B cell (primary cell): Measurements from ENCODE around the gene NPS. TPM values are rescaled to one million over a fixed set of nuclear protein-coding genes. Genes with fewer than 3 reads are reported as not detected.

Experiments used
- ATAC-seq: fragments of 200-7000 bp; cut with Tn5 transposase; one replicate; pipeline ENCODE4 v1.10.0; 2021; ENCODE audit warnings: low read depth, mild to moderate bottlenecking, moderate number of reproducible peaks, moderate library complexity
- CTCF ChIA-PET: fragments of 350-600 bp; sonication (Branson Sonifier 250); formaldehyde crosslinking; loops from one replicate; lab custom pipeline; 2021; ENCODE audit warnings: antibody characterized with exemption, inconsistent platforms; lab: Charles Lee
- POLR2A ChIA-PET: fragments of 350-600 bp; sonication (Branson Sonifier 250); formaldehyde crosslinking; loops from one replicate; lab custom pipeline; 2021; ENCODE audit warnings: antibody characterized with exemption; lab: Charles Lee
- DNase-seq: peaks from one replicate; pipeline ENCODE4 v3.0.0; 2013
- H2AFZ ChIP-seq: 2 replicates; pipeline ENCODE4 v1.6.1; 2012; ENCODE audit warnings: mild to moderate bottlenecking, low read depth, low read length; ENCODE audit not compliant: insufficient read depth, poor library complexity, severe bottlenecking
- H3K27ac ChIP-seq, 2 donors: 1 replicate in 1 of 2; 2 replicates in 1 of 2; pipeline ENCODE4 v1.5.1; 2012 to 2013; ENCODE audit warnings: low read length in 2 of 2, mild to moderate bottlenecking in 2 of 2, moderate library complexity in 1 of 2
- H3K27me3 ChIP-seq, 4 experiments: fragments of 200-600 bp in 1 of 4; sonication (generic) in 1 of 4; replicated peaks in 1 of 4; 1 replicate in 2 of 4; 2 replicates in 2 of 4; pipeline versions ENCODE4 v1.6.1 to v1.7.0; 2013 to 2016; ENCODE audit warnings: low read length in 3 of 4, mild to moderate bottlenecking in 2 of 4, mixed read lengths in 1 of 4, moderate library complexity in 1 of 4; ENCODE audit not compliant: insufficient read depth in 4 of 4, control insufficient read depth in 3 of 4; ENCODE audit errors: control extremely low read depth in 1 of 4
- H3K36me3 ChIP-seq, 2 experiments: replicated peaks in 1 of 2; 1 replicate in 1 of 2; 2 replicates in 1 of 2; pipeline versions ENCODE4 v1.6.1 to v1.7.1; 2013; ENCODE audit warnings: low read length in 1 of 2; ENCODE audit not compliant: insufficient read depth in 2 of 2, control insufficient read depth in 1 of 2; ENCODE audit errors: control extremely low read depth in 1 of 2, extremely low read depth in 1 of 2
- H3K4me1 ChIP-seq, 2 donors: fragments of 200-600 bp in 1 of 2; sonication (generic) in 1 of 2; 1 replicate in 1 of 2; 2 replicates in 1 of 2; pipeline versions ENCODE4 v1.5.1 to v1.6.1; 2013 to 2017; ENCODE audit warnings: low read length in 2 of 2; ENCODE audit not compliant: control insufficient read depth in 2 of 2, insufficient read depth in 2 of 2
- H3K4me2 ChIP-seq: replicated peaks from 2 replicates; pipeline ENCODE3; 2012; ENCODE audit warnings: mild to moderate bottlenecking, low read depth, low read length; ENCODE audit not compliant: poor library complexity, severe bottlenecking
- H3K4me3 ChIP-seq, 5 experiments: fragments of 200-600 bp in 1 of 5; sonication (generic) in 1 of 5; 1 replicate in 3 of 5; 2 replicates in 2 of 5; pipeline versions ENCODE4 v1.5.1 to v1.7.0; 2011 to 2016; ENCODE audit warnings: low read length in 4 of 5, mild to moderate bottlenecking in 4 of 5, low read depth in 2 of 5, control low read depth in 1 of 5, moderate library complexity in 1 of 5; ENCODE audit not compliant: insufficient read depth in 1 of 5; ENCODE audit errors: control extremely low read depth in 1 of 5, extremely low read depth in 1 of 5
- H3K79me2 ChIP-seq: fragments of 200-600 bp; sonication (generic); one replicate; pipeline ENCODE4 v1.6.0; 2016; ENCODE audit warnings: low read length; ENCODE audit not compliant: control insufficient read depth, insufficient read depth
- H3K9ac ChIP-seq: fragments of 200-600 bp; sonication (generic); 2 replicates; pipeline ENCODE4 v1.6.1; 2017; ENCODE audit warnings: mild to moderate bottlenecking, low read length, moderate library complexity
- H3K9me3 ChIP-seq, 3 donors: one replicate each; pipeline versions ENCODE4 v1.6.1 to v1.7.1; 2013; ENCODE audit warnings: low read length in 2 of 3; ENCODE audit not compliant: control insufficient read depth in 2 of 3, insufficient read depth in 1 of 3; ENCODE audit errors: control extremely low read depth in 1 of 3
- H4K20me1 ChIP-seq: 2 replicates; pipeline ENCODE4 v1.6.0; 2012; ENCODE audit warnings: mild to moderate bottlenecking, low read length; ENCODE audit not compliant: insufficient read depth, control insufficient read depth, poor library complexity, severe bottlenecking
- H3K27ac Mint-ChIP-seq: one replicate; pipeline ENCODE4 v1.8.0; 2021; ENCODE audit warnings: mixed read lengths
- H3K27me3 Mint-ChIP-seq: one replicate; pipeline ENCODE4 v1.8.0; 2021; ENCODE audit warnings: mixed read lengths
- H3K4me1 Mint-ChIP-seq: one replicate; pipeline ENCODE4 v1.8.0; 2021; ENCODE audit warnings: mixed read lengths
- H3K4me3 Mint-ChIP-seq: one replicate; pipeline ENCODE4 v1.8.0; 2021; ENCODE audit warnings: mixed read lengths
- H3K9me3 Mint-ChIP-seq: one replicate; pipeline ENCODE4 v1.8.0; 2022; ENCODE audit warnings: mixed read lengths; ENCODE audit not compliant: insufficient read depth
- CTCF ChIP-seq: fragments of 200-600 bp; IDR thresholded peaks from one replicate; pipeline ENCODE4 v1.8.0; 2022; ENCODE audit warnings: antibody characterized with exemption, mild to moderate bottlenecking
- EZH2 ChIP-seq: IDR thresholded peaks from 2 replicates; pipeline ENCODE4 v1.6.1; 2012; ENCODE audit warnings: borderline replicate concordance, low read depth, mild to moderate bottlenecking, moderate library complexity, low read length; ENCODE audit not compliant: insufficient read depth, poor library complexity, severe bottlenecking
- WGBS: methylation state at CpG from one replicate; pipeline ENCODE4 v1.1.5; 2013; ENCODE audit warnings: missing lambda C conversion rate; ENCODE audit not compliant: insufficient coverage; 5-methylcytosine and 5-hydroxymethylcytosine counted together
- intact Hi-C: fragments of 100-400 bp; cut with micrococcal nuclease; formaldehyde crosslinking; loops from one replicate; pipeline ENCODE4 v1.10.0; 2022
- polyA plus RNA-seq: library from polyadenylated mRNA; depleted of rRNA; stranded (reverse); fragments of >200 nt; gene quantifications from 2 replicates; pipeline ENCODE4 v1.2.3, GENCODE V29; 2012
- total RNA-seq, 2 donors: library from RNA; stranded (reverse); fragments of 120-200 nt in 1 of 2; gene quantifications; 1 replicate in 1 of 2; 2 replicates in 1 of 2; pipeline versions ENCODE4 v1.2.3 to v1.2.4, GENCODE V29; 2013 to 2022

NPS gene
- total and polyA plus RNA-seq, 2 donors (not counting 1 experiment from before 2014, with no cell fraction given) = not detected

GRCh38 chr10:127548022-127548421 is 1.1 kb upstream of the NPS start:
- Histone ChIP-seq H2AFZ (no peak overlapping the region), H3K9me3 (peaks cover 0 to 6% (median 1%) of the 10 kb centered on the region in 3 donors), H3K9ac (no peak overlapping the region), H3K27ac (no peak overlapping the region), H3K79me2 (no peaks in the 10 kb centered on the region), H4K20me1 (no peaks in the 10 kb centered on the region), H3K4me2 (no peak overlapping the region), H3K4me3 (no peak overlapping the region), H3K4me1 (no peaks in the 10 kb centered on the region), H3K27me3 (no peaks in the 10 kb centered on the region), H3K36me3 (no peaks in the 10 kb centered on the region)
- peaks cover 7% of the 10 kb centered on the region for H3K9me3 Mint-ChIP-seq
- H3K27ac Mint-ChIP-seq = no peak overlapping the region
- no peaks in the 10 kb centered on the region for H3K27me3 Mint-ChIP-seq
- intact Hi-C loops = no loop called here
- 73% methylated on average over 1 of the region's 3 CpGs for WGBS
- H3K4me3 Mint-ChIP-seq = no peak overlapping the region
- ChIA-PET CTCF (no interaction called here), POLR2A (no interaction called here)
- TF ChIP-seq CTCF = no peak
- no peak for TF ChIP-seq EZH2
- ATAC-seq (no peak), DNase-seq (no peak)
- no peaks in the 10 kb centered on the region for H3K4me1 Mint-ChIP-seq

GRCh38 chr10:127550861-127551260 is 1.8 kb downstream of the NPS start:
- Histone ChIP-seq H3K4me2 (no peak overlapping the region), H4K20me1 (no peaks in the 10 kb centered on the region), H3K9me3 (peaks cover 0 to 3% (median 0%) of the 10 kb centered on the region in 3 donors), H3K9ac (no peak overlapping the region), H3K79me2 (no peaks in the 10 kb centered on the region), H3K27ac (no peak overlapping the region), H3K4me1 (no peaks in the 10 kb centered on the region), H2AFZ (no peak overlapping the region), H3K36me3 (no peaks in the 10 kb centered on the region), H3K27me3 (no peaks in the 10 kb centered on the region), H3K4me3 (no peak overlapping the region)
- TF ChIP-seq EZH2 = no peak
- no peak for TF ChIP-seq CTCF
- no peaks in the 10 kb centered on the region for H3K27me3 Mint-ChIP-seq
- H3K9me3 Mint-ChIP-seq = peaks cover 2% of the 10 kb centered on the region
- H3K27ac Mint-ChIP-seq = no peak overlapping the region
- ATAC-seq = no peak
- intact Hi-C loops = no loop called here
- CTCF ChIA-PET = no interaction called here
- POLR2A ChIA-PET = no interaction called here
- WGBS = no CpG with 5 or more reads among the region's 5 CpGs
- H3K4me1 Mint-ChIP-seq = no peaks in the 10 kb centered on the region
- no peak for DNase-seq
- no peak overlapping the region for H3K4me3 Mint-ChIP-seq
